Measurements from ENCODE around the gene ADGRL3.
"Not testable (repeated sequence)": the region's sequence is repeated elsewhere in the genome, so short reads cannot be mapped to it uniquely, and the experiment has no call there.

ADGRL3 gene

GRCh38 chr4:61356696-61357095, 156.6 kb downstream of the ADGRL3 start:
- H3K27ac ChIP-seq (ENCODE audit: poor library complexity, severe bottlenecking) = no peak overlapping the region
- DNase-seq (ENCODE audit: low spot score) (no peak), ATAC-seq (ENCODE audit: low read depth) (no peak)
- H3K9me3 ChIP-seq (ENCODE audit: severe bottlenecking) = no peaks in the 10 kb centered on the region
- no peak overlapping the region for H3K4me3 ChIP-seq (ENCODE audit: severe bottlenecking)
- H3K27me3 ChIP-seq (ENCODE audit: insufficient read depth, poor library complexity, severe bottlenecking) = no peaks in the 10 kb centered on the region
- no peaks in the 10 kb centered on the region for H3K4me1 ChIP-seq (ENCODE audit: insufficient read depth, poor library complexity, severe bottlenecking)
- no peak for TF ChIP-seq CTCF (IDR thresholded peaks at IDR 0.05; ENCODE audit: poor library complexity, severe bottlenecking)
- H3K36me3 ChIP-seq (ENCODE audit: low read depth) = no peaks in the 10 kb centered on the region

- no peak for ATAC-seq (ENCODE audit: low read depth)
These were observed 159.2 kb downstream of the ADGRL3 start for GRCh38 chr4:61359301-61359700.

GRCh38 chr4:61372817-61373216, 172.7 kb downstream of the ADGRL3 start:
- H3K9me3 ChIP-seq (ENCODE audit: severe bottlenecking); H3K27ac ChIP-seq (ENCODE audit: poor library complexity, severe bottlenecking); DNase-seq (ENCODE audit: low spot score); H3K27me3 ChIP-seq (ENCODE audit: insufficient read depth, poor library complexity, severe bottlenecking); ATAC-seq (ENCODE audit: low read depth); H3K36me3 ChIP-seq (ENCODE audit: low read depth); H3K4me3 ChIP-seq (ENCODE audit: severe bottlenecking): not testable (repeated sequence)
- peaks cover 27% of the 10 kb centered on the region for H3K4me1 ChIP-seq (ENCODE audit: insufficient read depth, poor library complexity, severe bottlenecking)

More at GRCh38 chr4:61359301-61359700, 159.2 kb downstream of the ADGRL3 start:
- DNase-seq (ENCODE audit: low spot score) = no peak
- Histone ChIP-seq H3K27me3 (ENCODE audit: insufficient read depth, poor library complexity, severe bottlenecking) (no peaks in the 10 kb centered on the region), H3K9me3 (ENCODE audit: severe bottlenecking) (no peaks in the 10 kb centered on the region), H3K36me3 (ENCODE audit: low read depth) (no peaks in the 10 kb centered on the region), H3K27ac (ENCODE audit: poor library complexity, severe bottlenecking) (no peak overlapping the region), H3K4me3 (ENCODE audit: severe bottlenecking) (no peak overlapping the region), H3K4me1 (ENCODE audit: insufficient read depth, poor library complexity, severe bottlenecking) (no peaks in the 10 kb centered on the region)
- no peak for TF ChIP-seq CTCF (IDR thresholded peaks at IDR 0.05; ENCODE audit: poor library complexity, severe bottlenecking)

GRCh38 chr4:61373901-61374440, 173.8 kb downstream of the ADGRL3 start:
- Histone ChIP-seq H3K9me3 (ENCODE audit: severe bottlenecking) (no peaks in the 10 kb centered on the region), H3K36me3 (ENCODE audit: low read depth) (no peaks in the 10 kb centered on the region), H3K4me1 (ENCODE audit: insufficient read depth, poor library complexity, severe bottlenecking) (peaks cover 27% of the 10 kb centered on the region), H3K4me3 (ENCODE audit: severe bottlenecking) (no peak overlapping the region), H3K27ac (ENCODE audit: poor library complexity, severe bottlenecking) (peak overlapping the region; percentile 87), H3K27me3 (ENCODE audit: insufficient read depth, poor library complexity, severe bottlenecking) (no peaks in the 10 kb centered on the region)
- no peak for TF ChIP-seq CTCF (IDR thresholded peaks at IDR 0.05; ENCODE audit: poor library complexity, severe bottlenecking)
- DNase-seq (ENCODE audit: low spot score) = no peak
- ATAC-seq (ENCODE audit: low read depth) = peak; percentile 92

GRCh38 chr4:61374447-61374891, 174.3 kb downstream of the ADGRL3 start:
- Histone ChIP-seq H3K4me1 (ENCODE audit: insufficient read depth, poor library complexity, severe bottlenecking) (peaks cover 27% of the 10 kb centered on the region), H3K27ac (ENCODE audit: poor library complexity, severe bottlenecking) (peak overlapping the region; percentile 87), H3K27me3 (ENCODE audit: insufficient read depth, poor library complexity, severe bottlenecking) (no peaks in the 10 kb centered on the region), H3K4me3 (ENCODE audit: severe bottlenecking) (no peak overlapping the region), H3K9me3 (ENCODE audit: severe bottlenecking) (no peaks in the 10 kb centered on the region), H3K36me3 (ENCODE audit: low read depth) (no peaks in the 10 kb centered on the region)
- no peak for ATAC-seq (ENCODE audit: low read depth)
- no peak for TF ChIP-seq CTCF (IDR thresholded peaks at IDR 0.05; ENCODE audit: poor library complexity, severe bottlenecking)
- no peak for DNase-seq (ENCODE audit: low spot score)

Data from RWPE2 (cell line).